Spinal cord (tissue), 10 donors: ENCODE data around the gene FFAR2. TPM values are rescaled to one million over a fixed set of nuclear protein-coding genes. Genes with fewer than 3 reads are reported as not detected.
"Not testable (repeated sequence)": the region's sequence is repeated elsewhere in the genome, so short reads cannot be mapped to it uniquely, and the experiment has no call there.

Experiments used
- DNase-seq, 6 donors: peaks; one replicate each; pipeline versions ENCODE4 v3.0.0 to v3.0.0-alpha.2; 2013 to 2015; ENCODE audit warnings: low spot score in 6 of 6, low read depth in 4 of 6
- H3K27ac ChIP-seq: one replicate; pipeline ENCODE4 v1.5.1; 2013; ENCODE audit warnings: low read depth, low read length, control low read depth
- H3K27me3 ChIP-seq: one replicate; pipeline ENCODE4 v1.6.1; 2013; ENCODE audit warnings: low read length; ENCODE audit not compliant: control insufficient read depth, insufficient read depth
- H3K36me3 ChIP-seq: one replicate; pipeline ENCODE4 v1.6.1; 2013; ENCODE audit warnings: low read length; ENCODE audit not compliant: control insufficient read depth, insufficient read depth
- H3K4me1 ChIP-seq: one replicate; pipeline ENCODE4 v1.6.1; 2013; ENCODE audit warnings: low read length; ENCODE audit not compliant: control insufficient read depth, insufficient read depth
- H3K4me3 ChIP-seq: one replicate; pipeline ENCODE4 v1.5.1; 2013; ENCODE audit warnings: low read depth, low read length, control low read depth
- H3K9me3 ChIP-seq: one replicate; pipeline ENCODE4 v1.6.1; 2013; ENCODE audit warnings: low read length; ENCODE audit not compliant: control insufficient read depth, insufficient read depth
- WGBS: methylation state at CpG from one replicate; pipeline ENCODE4 v1.1.5; 2013; ENCODE audit warnings: missing lambda C conversion rate; ENCODE audit not compliant: insufficient coverage; 5-methylcytosine and 5-hydroxymethylcytosine counted together
- polyA plus RNA-seq, 2 donors: library from polyadenylated mRNA; unstranded; fragments of 120-200 nt; gene quantifications; one replicate each; pipeline ENCODE4 v1.2.1, GENCODE V29; 2013; ENCODE audit not compliant: insufficient read length in 2 of 2
- total RNA-seq, 2 donors: library from RNA; depleted of rRNA in 1 of 2; stranded (reverse); fragments of 120-200 nt in 1 of 2; fragments of >200 nt in 1 of 2; gene quantifications; one replicate each; pipeline versions ENCODE4 v1.2.3 to v1.2.4, GENCODE V29; 2013 to 2014
- donor health status: healthy.

Gene FFAR2
- total and polyA plus RNA-seq, 4 donors = 0.11 to 0.69 (median 0.39) TPM

GRCh38 chr19:35421362-35421761, 26.7 kb upstream of the FFAR2 start:
- H3K27me3 ChIP-seq = peaks cover 3% of the 10 kb centered on the region
- WGBS = 52% methylated on average over 6 of the region's 11 CpGs
- DNase-seq = peak in 1 of 6 donors; percentile 16
- peaks cover 4% of the 10 kb centered on the region for H3K4me1 ChIP-seq
- no peak overlapping the region for H3K4me3 ChIP-seq
- H3K27ac ChIP-seq = no peak overlapping the region
- H3K9me3 ChIP-seq = no peaks in the 10 kb centered on the region
- no peaks in the 10 kb centered on the region for H3K36me3 ChIP-seq

GRCh38 chr19:35423406-35423805, 24.7 kb upstream of the FFAR2 start:
- not testable (repeated sequence) for DNase-seq, H3K27me3 ChIP-seq, H3K4me1 ChIP-seq, H3K36me3 ChIP-seq, H3K9me3 ChIP-seq, H3K4me3 ChIP-seq, H3K27ac ChIP-seq
- 93% methylated on average over 3 of the region's 7 CpGs for WGBS

- no peaks in the 10 kb centered on the region for H3K27me3 ChIP-seq
- H3K4me1 ChIP-seq = peaks cover 4% of the 10 kb centered on the region
- WGBS = 89% methylated on average over 4 of the region's 4 CpGs
These were observed 22.4 kb upstream of the FFAR2 start for GRCh38 chr19:35425682-35426081.

GRCh38 chr19:35427187-35427586, 20.9 kb upstream of the FFAR2 start:
- no CpG with 5 or more reads among the region's 4 CpGs for WGBS
- Histone ChIP-seq H3K4me1 (no peaks in the 10 kb centered on the region), H3K36me3 (no peaks in the 10 kb centered on the region), H3K27me3 (no peaks in the 10 kb centered on the region), H3K27ac (no peak overlapping the region), H3K4me3 (no peak overlapping the region), H3K9me3 (no peaks in the 10 kb centered on the region)
- DNase-seq = no peak

More at GRCh38 chr19:35425682-35426081, 22.4 kb upstream of the FFAR2 start:
- H3K4me3 ChIP-seq = no peak overlapping the region
- H3K36me3 ChIP-seq = no peaks in the 10 kb centered on the region
- DNase-seq = no peak
- H3K27ac ChIP-seq = no peak overlapping the region
- no peaks in the 10 kb centered on the region for H3K9me3 ChIP-seq

- H3K4me3 ChIP-seq = no peak overlapping the region
- 91% methylated on average over 10 of the region's 21 CpGs for WGBS
- H3K4me1 ChIP-seq = peaks cover 16% of the 10 kb centered on the region
- no peak for DNase-seq
- H3K36me3 ChIP-seq = no peaks in the 10 kb centered on the region
- H3K27me3 ChIP-seq = no peaks in the 10 kb centered on the region
- H3K27ac ChIP-seq = no peak overlapping the region
- H3K9me3 ChIP-seq = no peaks in the 10 kb centered on the region
These were observed 18.2 kb upstream of the FFAR2 start for GRCh38 chr19:35429698-35430408.

- no peaks in the 10 kb centered on the region for H3K27me3 ChIP-seq
- WGBS = 95% methylated on average over 3 of the region's 5 CpGs
- no peak overlapping the region for H3K4me3 ChIP-seq
These were observed 17.5 kb upstream of the FFAR2 start for GRCh38 chr19:35430409-35431144.

GRCh38 chr19:35431145-35431807, 16.8 kb upstream of the FFAR2 start:
- Histone ChIP-seq H3K9me3 (no peaks in the 10 kb centered on the region), H3K4me3 (no peak overlapping the region), H3K4me1 (peaks cover 22% of the 10 kb centered on the region), H3K36me3 (no peaks in the 10 kb centered on the region), H3K27me3 (no peaks in the 10 kb centered on the region), H3K27ac (no peak overlapping the region)
- no peak for DNase-seq
- 85% methylated on average over 8 of the region's 8 CpGs for WGBS

More at GRCh38 chr19:35430409-35431144, 17.5 kb upstream of the FFAR2 start:
- Histone ChIP-seq H3K9me3 (no peaks in the 10 kb centered on the region), H3K36me3 (no peaks in the 10 kb centered on the region), H3K4me1 (peaks cover 18% of the 10 kb centered on the region), H3K27ac (no peak overlapping the region)
- DNase-seq = no peak

GRCh38 chr19:35432911-35433310, 15.1 kb upstream of the FFAR2 start:
- H3K27me3 ChIP-seq = no peaks in the 10 kb centered on the region
- DNase-seq = no peak
- H3K27ac ChIP-seq = no peak overlapping the region
- no peaks in the 10 kb centered on the region for H3K9me3 ChIP-seq
- H3K4me1 ChIP-seq = peaks cover 27% of the 10 kb centered on the region
- WGBS = 94% methylated on average over 9 of the region's 9 CpGs
- H3K36me3 ChIP-seq = no peaks in the 10 kb centered on the region
- H3K4me3 ChIP-seq = no peak overlapping the region

- H3K4me3 ChIP-seq = no peak overlapping the region
- no peaks in the 10 kb centered on the region for H3K9me3 ChIP-seq
- WGBS = 49% methylated on average over 7 of the region's 7 CpGs
- peaks cover 27% of the 10 kb centered on the region for H3K4me1 ChIP-seq
- no peaks in the 10 kb centered on the region for H3K27me3 ChIP-seq
- H3K36me3 ChIP-seq = no peaks in the 10 kb centered on the region
- DNase-seq = no peak
- H3K27ac ChIP-seq = no peak overlapping the region
These were observed 14.6 kb upstream of the FFAR2 start for GRCh38 chr19:35433448-35433847.
